ENCODE results near the gene STK33.

STK33 gene

GRCh38 chr11:8593935-8594909, at the start of gene STK33:
Gene STK33, minus strand, starts transcription at chr11:8594228. Its CDS starts 119,323 bp downstream, at chr11:8474905.
- no peak for DNase-seq

- DNase-seq: no peak
Observed at GRCh38 chr11:8642196-8642841, 48.3 kb upstream of the STK33 start.

- no peak for DNase-seq
Observed at GRCh38 chr11:8641332-8641731, 47.3 kb upstream of the STK33 start.

GRCh38 chr11:8640267-8640906, 46.4 kb upstream of the STK33 start:
- DNase-seq: no peak

- no peak for DNase-seq
Observed at GRCh38 chr11:8639655-8640054, 45.6 kb upstream of the STK33 start.

GRCh38 chr11:8638300-8638699, 44.3 kb upstream of the STK33 start:
- DNase-seq: no peak

- DNase-seq: no peak
Observed at GRCh38 chr11:8636127-8636526, 42.1 kb upstream of the STK33 start.

- DNase-seq: no peak
Observed at GRCh38 chr11:8634498-8634897, 40.5 kb upstream of the STK33 start.

- no peak for DNase-seq
Observed at GRCh38 chr11:8631395-8632118, 37.5 kb upstream of the STK33 start.

GRCh38 chr11:8624698-8625097, 30.7 kb upstream of the STK33 start:
- DNase-seq: no peak

- DNase-seq: no peak
Observed at GRCh38 chr11:8621147-8621546, 27.1 kb upstream of the STK33 start.

GRCh38 chr11:8617063-8617462, 23.0 kb upstream of the STK33 start:
- no peak for DNase-seq

- no peak for DNase-seq
Observed at GRCh38 chr11:8615291-8616032, 21.4 kb upstream of the STK33 start.

- DNase-seq: no peak
Observed at GRCh38 chr11:8614497-8614896, 20.5 kb upstream of the STK33 start.

- no peak for DNase-seq
Observed at GRCh38 chr11:8613036-8613435, 19.0 kb upstream of the STK33 start.

GRCh38 chr11:8612522-8612921, 18.5 kb upstream of the STK33 start:
- no peak for DNase-seq

- no peak for DNase-seq
Observed at GRCh38 chr11:8610532-8611116, 16.6 kb upstream of the STK33 start.

GRCh38 chr11:8608652-8609051, 14.6 kb upstream of the STK33 start:
- no peak for DNase-seq

- DNase-seq: no peak
Observed at GRCh38 chr11:8605971-8606563, 12.0 kb upstream of the STK33 start.

- no peak for DNase-seq
Observed at GRCh38 chr11:8604078-8604723, 10.2 kb upstream of the STK33 start.

GRCh38 chr11:8603696-8604077, 9.7 kb upstream of the STK33 start:
- DNase-seq: no peak

Data from NCI-H2081 treated with DMSO at 0.1 percent for 48 hours (cell line).